Effector CD4-positive, alpha-beta T cell (primary cell): ENCODE measurements around the gene ATP7B.

Experiments used
- DNase-seq: peaks from one replicate; pipeline ENCODE4 v3.0.0-alpha.2; 2020

Gene ATP7B

DNA sequence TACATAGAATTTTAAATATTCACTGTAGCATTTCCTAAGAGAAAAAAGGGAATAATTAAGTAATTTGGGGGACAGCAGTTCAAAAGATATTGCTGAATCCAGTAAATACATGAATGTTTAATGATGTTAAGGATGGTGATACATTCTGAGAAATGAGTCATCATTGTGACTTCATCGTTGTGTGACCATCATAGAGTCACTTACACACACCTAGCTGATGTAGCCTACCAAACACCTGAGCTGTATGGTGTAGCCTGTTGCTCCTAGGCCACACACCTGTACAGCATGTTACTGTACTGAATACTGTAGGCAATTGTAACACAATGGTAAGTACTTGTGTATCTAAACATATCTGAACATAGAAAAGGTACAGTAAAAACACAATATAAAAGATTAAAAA, 34.8 kb downstream of the ATP7B start:
- DNase-seq, result no peak

DNA sequence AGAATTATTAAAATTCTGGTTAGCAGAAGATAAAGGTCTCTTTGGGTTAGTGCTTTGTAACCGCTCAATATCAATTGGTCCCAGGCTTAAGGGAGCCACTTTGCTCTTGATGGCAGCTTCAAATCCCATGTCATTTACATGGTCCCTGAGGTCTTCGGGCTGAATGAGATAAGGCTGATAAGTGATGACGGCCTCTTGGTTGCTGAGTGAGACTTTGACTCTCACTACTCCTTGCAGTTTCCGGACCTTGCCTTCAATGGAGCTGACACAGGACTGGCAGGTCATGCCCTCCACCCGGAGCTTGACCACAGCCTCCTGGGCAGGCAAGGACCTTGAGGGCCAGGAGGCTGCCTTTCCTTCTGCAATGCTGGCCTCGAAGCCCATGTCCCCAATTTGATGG, 36.8 kb downstream of the ATP7B start:
- DNase-seq, result no peak

DNA sequence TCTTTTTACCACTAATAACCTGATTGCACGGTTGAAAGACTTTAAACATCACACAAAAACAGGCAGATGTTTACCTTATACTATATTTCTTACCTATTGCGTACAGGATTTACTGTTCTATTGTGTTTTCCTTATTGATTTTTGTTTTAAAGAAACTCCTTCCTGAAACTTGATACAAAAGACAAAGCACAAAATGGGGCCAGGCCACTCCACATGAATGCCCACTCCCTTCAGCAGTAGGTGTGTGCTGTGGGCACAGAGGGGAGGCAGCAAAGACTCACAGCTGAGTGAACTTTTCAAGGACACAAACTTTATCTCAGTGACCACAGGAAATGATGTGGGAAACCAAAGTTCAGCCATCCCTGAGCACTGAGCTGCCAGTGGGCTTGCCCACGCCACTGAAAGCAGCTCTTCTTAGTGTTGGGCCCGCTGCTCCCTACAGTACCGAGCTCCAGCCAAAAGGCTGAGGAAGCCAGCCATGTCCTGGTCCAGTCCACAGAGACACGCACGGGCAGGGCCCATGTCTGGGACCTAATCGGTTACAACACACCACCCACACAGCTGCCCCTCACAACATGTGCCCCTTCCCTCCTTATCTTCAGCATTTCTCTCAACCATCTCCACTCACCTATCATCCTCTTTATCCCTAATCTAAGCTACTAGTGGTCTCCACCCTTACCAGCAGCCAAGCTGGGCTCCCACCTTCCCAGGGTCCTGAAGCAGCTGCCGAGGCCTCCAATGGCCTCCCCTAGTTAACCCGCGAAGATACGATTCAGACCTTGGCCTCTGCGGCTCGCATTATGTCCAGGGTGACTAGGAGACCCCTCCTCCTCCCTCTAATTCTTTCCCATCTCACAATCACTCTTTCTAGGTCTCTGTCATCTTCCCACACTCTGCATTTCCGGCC, 39.5 kb downstream of the ATP7B start:
- no peak for DNase-seq

DNA sequence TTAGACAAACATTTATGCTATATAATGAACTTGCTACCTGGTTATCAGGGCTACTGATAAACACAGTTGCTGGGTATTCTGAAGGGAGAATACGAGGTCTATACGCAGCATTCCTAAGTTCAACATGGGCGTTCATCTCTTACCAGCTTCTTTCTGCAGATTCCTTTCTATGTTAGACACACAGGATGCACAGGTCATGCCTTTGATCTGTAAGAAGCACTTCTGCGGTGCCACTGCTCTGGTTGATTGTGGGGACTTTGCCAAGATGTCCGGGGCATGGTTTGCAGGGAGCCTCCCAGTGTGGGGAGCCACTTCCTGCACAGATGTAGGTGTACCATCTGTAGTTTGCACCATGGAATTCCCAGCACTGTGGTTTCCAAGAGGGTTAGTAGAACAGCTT, 40.9 kb downstream of the ATP7B start:
- no peak for DNase-seq

DNA sequence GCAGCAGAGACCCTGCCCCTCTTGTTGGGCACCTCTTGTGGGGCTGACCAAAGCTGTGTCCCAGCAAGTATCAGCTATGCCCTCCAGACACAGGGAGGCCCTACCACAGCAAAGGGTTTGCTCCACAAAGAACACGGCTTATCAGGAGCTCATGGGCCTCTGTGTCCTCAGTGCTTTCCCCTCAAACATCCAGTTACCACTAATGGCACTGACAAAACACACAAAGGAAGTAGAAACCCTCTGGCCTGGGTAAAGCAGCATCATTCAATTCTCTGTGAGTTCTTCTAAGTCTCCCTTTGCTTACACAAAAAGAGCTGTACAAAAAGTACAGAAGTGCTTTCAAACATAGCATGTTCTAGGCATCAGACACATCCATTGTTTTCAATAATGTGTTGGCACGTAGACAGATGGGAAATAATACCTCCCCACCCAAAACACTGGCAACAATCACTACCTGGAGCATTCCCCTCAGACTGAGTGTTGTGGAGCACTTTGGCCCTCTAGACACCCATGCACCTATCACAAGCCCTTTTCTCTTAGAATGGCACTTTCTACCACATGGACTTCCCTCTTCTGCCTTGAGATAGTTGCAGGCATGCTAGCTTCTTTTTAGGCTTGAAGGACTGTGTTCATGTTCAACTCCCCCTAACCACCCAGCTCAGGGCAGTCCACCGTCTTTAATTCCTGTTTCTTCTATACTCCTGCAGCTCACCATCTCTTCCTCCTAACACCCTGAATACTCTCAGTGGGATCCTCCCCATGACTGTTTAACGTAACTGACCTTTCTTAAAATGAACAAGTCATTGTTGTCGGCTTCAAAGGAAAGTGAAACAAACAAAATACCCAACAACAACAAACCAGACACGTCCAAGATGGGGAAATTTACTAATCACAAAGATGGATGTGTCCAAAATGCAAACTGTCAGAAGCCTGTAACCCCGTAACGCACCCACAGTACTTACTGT, 43.5 kb downstream of the ATP7B start:
- no peak for DNase-seq

DNA sequence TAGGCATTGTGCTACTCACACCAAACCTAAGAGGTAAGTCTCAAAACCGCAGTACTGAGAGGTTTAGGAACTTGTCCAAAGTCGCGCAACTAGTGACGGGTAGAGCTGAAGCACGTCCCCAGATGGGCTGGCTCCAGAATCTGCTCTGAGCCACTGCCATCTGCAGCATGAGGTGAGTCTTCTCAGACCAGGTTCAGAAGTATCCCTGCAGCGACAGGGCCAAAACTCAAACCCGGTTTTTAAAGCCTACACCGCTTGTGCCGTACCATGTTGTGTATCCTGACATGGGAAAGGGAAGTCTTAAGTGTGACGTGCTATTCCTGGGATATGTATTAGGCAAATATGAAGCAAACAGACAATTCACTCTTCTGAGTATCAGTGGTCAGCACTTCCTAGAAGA, 45.1 kb downstream of the ATP7B start:
- DNase-seq, result no peak

DNA sequence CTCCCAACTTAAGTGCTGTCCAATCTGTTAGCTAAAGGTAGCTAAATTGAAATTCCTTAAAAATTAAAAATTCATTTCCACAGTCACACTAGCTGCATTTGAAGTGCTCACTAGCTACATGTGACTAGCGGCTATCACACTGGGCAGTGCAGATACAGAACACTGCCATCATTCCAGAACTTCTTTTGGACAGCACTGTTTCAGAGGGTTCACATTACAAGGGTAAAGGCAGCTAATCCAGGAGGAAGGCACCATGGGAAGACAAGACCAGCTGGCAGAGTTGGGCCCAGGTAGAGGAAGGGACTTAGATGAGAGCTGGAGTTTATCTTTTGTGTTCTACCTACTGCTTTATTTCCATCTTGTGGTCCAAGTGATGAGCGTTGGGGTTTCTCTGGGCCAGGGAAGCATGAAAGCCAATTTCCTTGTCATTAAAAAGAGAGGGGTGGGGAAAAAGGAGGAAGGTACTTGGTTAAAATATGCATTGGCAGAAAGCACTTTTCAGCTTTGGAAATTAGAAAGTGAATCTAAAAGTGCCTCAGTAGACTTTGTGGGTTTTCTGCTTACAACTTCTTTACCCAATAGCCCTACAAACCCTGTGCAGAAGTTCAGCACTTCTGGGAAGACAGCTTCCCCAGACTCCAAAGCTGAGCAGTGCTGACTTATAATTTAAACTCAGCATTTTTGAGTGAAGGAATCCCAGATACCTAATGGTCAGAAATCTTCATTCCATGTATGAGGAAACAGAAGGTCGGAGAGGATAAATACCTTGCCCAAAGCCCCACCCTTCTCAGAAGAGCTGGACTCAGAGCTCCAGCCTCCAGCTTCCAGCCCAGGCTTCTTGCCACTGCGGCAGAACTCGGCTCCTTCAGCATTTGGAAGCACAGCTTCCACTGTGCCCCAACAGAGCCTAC, 49.5 kb downstream of the ATP7B start:
- DNase-seq, result no peak

DNA sequence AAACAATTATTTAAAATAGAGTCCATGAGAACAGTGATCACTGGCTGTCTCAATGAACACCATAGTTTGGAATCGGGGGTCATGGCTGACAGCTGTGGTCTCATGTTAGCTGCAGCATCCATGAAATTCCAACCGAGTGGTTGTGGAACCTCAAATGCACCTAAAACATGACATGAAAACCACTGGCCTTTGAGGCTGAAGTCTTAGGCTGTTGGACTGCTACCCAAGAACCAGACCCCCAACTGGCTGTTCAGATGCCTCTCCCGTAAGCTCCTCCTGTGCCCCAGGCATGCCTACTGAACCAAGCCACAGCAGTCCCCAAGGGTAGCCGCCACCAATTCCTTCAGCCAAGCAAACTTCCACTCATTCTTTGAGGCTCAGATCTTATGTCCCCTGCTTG, 50.5 kb downstream of the ATP7B start:
- DNase-seq, result no peak

DNA sequence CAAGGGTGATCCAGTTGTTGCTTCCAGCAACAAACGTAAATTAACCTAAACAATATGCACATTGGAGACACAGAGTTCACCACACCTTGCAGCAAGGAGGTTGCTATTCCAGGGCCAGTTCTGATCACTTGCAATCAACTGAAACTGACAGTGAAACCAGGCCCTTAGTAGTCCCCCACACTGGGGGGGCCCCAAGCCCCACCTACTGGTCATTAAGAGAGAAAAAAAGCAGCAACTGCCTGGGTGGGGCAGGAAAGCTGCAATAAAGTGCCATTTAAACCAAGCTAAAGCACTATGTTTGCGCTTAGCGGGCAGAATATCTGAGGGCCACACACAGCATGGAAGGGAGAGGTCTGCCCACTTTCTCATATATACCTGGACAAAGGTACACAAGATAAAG, 51.5 kb downstream of the ATP7B start:
- no peak for DNase-seq

DNA sequence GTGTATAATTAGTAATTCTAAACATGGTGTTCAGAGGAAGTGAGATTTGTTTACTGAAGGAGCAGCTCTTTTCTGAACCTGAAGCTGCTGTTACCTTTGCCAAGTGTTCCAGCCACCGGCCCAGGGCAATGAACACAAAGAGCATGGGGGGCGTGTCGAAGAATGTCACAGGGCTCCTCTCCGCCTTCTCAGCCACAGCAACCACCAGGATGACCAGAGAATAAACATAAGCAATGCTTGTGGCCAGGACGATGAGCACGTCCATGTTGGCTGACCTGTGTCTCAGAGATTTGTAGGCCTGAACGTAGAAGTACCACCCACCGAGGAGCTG, 53.1 kb downstream of the ATP7B start:
- no peak for DNase-seq

DNA sequence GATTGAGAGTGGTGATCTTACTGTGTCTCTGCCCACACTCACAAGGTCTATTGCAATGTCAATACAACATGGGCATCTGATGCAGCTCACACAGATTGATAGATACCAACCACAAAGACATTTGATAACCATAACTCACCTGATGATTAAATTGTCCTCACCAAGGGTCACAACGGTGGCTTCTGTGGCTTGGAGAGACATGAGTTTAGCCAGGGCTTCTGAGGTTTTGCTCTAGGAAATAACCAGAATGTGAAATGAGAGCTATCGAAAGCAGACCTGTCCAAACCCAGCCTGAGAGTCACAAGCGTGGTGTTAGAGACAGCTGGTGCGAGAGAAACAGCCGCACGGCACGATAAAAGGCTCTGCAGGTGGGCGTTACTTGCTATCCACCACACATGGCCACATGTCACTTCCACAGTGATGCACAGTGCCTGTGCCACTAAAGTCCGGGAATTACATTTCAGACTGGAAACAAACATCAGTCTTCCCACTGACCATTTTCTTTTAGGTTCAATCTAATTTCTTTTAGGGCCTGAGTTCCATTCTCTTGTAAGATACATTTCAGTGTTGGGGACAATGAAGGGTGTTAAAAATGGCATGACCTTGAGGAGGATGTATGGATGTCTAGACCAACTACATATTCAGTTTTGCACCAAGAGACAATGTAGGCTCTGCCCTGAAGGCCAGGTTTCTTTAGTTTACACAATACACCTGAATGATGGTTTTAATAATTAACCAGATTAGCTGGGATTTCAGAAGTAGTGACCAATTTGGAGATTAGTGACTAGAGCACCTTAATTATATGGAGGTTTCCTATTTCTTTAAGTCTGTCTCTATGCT, 53.7 kb downstream of the ATP7B start:
- DNase-seq, result no peak

DNA sequence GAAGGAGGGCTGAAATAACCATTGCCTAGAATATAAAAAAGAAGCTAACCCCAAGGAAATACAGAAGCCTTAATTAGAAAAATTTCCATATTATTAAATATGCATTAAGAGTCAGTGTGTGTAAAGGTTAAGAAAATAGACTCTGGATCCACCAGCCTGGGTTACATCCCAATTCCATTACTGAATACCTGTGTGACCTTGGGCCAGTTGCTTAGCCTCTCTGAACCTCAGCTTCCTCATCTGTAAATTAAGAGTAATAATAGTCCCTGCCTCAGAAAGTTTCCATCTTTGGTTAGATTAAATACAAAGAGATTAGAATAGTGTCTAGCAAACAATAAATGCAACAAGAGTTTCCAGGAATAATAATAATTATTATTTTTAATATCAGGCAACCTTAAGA, 54.5 kb downstream of the ATP7B start:
- no peak for DNase-seq

DNA sequence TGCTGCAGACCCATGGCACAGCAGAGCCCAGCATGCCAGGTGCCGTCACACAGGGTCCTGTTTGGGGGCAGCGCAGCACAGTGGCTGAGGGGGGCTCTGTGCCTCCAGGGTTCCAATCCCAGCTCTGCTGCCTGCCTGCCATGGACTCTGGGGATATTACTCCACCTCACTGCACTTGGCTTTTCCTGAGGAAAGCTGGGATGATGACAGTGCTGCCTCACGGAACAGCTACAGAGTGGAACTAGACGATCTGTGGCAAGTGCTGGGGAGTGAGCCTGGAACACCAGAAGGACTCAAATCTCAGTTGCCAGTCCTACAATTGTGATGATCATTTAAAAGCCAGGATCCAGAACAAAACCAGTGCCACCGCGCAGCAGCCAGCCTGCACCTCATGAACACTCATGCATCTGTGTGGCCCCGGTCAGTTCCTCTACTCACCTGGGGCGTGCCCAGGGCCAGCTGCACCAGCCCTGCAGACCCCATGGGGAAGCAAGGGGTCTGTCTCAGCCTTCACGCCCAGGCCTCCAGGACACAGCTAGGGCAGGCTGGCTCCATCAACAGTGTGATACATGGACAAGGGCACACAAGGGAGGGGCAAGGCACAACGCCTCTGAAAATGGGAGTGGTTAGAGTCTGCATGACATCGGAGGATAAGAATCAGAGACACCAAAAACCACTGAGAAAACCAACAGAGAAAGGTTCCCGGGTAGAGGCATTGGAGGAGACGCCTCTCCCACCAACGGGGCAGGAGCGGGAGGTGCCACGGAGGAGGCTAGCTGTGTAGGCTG, 55.2 kb downstream of the ATP7B start:
- no peak for DNase-seq

DNA sequence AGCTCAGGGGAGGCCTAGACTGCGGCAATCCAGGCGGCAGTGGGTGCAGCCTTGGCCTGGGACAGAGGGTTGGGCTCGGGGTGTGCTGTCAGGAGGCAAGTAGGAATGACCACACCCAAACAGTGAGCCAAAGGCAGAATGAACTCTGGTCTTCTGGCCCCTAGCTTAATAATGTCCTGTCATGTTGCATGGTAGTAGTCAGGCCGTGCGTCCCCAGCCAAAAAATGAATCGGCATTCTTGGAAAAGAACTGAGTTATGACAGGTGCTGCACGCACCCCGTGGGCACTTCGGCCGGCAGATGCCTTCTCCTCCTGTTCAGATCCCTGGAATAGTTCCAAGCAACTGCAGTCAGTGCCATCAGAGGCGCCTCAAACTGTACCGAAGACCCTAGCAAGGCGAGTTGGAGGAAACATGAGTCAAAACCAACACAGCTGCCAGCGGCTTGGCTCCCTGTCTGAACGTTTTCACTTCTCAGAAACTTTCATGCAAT, 55.9 kb downstream of the ATP7B start:
- DNase-seq, result no peak

DNA sequence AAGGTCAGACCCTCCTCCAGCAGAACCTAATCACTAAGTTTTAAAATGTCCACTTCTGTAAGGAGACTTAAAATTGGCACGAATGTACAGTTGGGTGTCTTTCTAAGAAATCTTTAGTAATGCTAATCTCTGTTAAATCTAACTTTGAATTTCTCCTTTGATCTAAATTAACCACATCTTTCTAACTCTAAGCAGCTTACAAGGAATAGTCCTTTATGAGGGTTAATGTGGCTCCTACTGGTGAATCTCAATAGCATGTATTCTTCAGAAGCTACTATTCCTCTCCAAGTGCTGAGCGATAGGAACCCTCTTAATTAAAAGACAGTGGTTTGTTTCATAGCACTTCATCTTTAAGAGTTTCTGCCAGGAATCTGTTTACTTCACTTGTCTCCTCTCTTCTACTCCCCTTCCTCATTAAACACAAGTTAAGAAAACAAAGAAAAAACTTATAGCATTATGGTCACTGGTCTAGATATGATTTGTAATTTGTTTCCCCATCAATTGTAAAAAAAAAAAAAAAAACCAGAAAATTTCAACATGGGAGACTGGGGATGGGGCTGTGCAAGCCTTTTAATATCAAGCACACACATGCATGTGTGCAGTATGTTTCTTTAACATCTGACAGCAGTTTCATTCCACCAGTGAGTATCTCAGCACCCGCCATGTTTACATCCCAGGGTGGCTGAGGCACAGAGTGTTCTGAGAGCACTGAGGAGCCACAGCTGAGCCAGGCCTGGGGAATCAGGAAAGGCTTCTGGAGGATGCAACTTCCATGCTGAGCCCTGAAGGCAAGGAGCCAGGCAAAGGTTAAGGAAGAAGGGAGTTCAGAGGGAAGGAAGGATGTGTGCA, 57.7 kb downstream of the ATP7B start:
- no peak for DNase-seq

DNA sequence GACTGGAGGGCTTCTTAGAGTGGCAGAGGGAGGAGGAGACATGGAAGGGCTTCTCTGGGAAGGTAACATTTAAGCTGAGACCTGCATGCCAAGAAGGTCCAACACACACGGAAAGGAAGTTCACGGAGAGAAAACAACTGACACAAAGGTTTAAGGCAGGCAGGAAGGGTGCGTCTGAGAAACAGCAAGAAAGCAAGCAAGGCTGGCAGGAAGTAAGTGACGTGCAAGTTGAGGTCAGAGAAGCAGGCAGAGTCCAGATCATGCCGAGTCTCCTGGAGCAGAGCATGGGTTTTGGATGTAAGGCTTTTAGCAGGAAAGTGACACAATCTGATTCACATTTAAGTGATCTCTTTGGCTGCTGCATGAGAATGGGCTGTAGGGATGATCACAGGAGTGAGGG, 60.5 kb downstream of the ATP7B start:
- no peak for DNase-seq

DNA sequence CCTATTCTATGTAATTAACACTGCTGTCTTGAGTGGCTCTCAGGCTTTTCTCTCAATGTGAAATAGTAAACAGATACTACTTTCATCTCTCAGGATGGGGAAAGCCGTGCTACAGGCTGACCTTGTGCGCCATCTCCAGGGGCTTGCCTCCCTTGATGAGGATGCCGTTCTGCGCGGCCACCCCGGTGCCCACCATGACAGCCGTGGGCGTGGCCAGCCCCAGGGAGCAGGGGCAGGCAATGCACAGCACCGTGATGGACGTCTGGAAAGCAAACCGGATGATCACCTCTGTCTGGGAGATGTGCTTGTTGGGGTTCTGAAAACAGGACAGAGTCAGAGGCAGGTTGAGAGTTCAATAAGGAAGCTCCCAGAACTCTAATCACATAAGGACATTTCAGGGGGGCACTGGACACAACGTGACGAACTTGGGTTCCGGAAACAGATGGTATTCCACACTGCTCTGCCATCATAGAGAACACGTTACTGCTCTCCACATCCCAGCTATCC, 65.0 kb downstream of the ATP7B start:
- no peak for DNase-seq

DNA sequence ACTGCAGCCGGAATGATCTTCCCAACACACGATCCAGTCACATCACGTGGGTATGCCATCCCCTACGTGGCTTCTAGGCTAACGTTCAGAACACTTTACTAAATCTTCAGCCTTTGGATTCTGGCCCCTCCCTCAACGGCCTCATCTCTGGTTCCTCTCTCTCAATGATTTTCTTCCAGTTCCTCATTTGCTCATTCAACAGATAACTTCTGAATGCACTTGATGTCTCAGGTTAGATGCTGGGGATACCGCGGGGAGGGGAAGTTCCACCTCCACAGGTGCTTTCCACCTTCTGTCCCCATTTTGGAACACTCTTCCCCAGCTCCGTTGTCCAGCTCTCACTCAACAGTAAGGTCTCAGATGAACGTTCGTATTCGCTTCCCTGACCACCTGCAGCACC, 66.1 kb downstream of the ATP7B start:
- no peak for DNase-seq

DNA sequence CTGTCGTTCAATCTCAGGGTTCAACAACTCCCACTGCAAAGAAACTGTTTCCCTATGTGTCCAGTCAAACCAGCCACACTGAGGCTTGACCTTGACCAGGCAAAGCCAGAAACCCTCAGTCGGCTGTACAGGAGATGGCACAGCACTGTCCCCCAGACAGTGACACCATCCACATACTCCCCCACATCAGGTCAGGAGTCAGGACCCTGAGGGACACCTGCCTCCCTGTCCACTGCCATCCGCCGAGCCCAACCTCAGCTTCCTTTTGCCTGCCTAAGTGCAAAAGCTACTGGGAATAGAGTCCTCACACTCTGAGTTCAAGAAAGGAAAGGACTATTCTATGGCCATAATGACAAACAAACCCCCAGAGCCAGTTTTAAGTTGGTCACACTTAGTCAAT, 66.8 kb downstream of the ATP7B start:
- no peak for DNase-seq

DNA sequence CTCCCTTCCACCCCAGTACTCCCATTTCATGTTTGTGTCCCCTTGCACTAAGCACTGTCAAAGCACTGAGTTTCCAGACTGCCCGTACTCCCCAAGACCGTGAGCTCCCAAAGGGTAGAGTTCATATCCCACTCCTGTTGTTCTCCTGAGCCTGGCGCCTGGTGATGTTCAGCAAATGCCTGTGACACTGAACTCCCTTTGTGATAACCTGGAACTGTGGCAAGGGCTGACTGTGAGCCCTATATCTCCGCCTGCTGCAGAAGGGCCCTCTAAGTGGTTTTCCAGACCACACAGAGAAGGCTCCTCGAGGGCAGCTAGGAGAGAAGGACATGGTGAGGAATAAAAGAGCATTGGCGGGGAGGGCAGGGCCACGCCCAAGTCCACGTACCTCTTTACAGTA, 67.5 kb downstream of the ATP7B start:
- DNase-seq, result no peak
